ENCODE results near the gene RIPPLY1. TPM values are rescaled to one million over a fixed set of nuclear protein-coding genes. Genes with fewer than 3 reads are reported as not detected.

Gene RIPPLY1
- total RNA-seq, 1 experiment from 2014 or later: 0.27 TPM

DNA sequence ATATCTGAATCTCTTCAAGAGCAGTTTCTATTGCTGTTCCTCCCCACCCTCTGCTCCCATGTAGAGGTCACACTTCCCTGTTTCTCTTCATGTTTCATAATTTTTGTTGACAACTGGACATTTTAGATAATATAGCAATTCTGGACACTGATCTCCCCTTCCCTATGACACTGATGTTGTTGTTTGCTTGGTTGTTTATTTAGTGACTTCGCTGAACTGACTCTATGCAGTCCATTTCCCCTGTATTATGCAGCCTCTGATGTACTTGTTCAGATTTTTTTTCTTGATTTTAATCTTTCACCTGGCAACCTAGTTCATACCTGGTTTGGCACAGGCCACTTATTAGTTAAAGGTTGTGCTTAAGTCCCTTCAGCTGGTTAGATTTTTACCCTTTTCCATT, 46.2 kb upstream of the RIPPLY1 start:
- no peaks in the 10 kb centered on the region for H4K20me1 ChIP-seq (ENCODE audit: insufficient read depth)
- H3K4me1 ChIP-seq (ENCODE audit: control insufficient read depth in 1 of 2, insufficient read depth in 2 of 2, low read length in 2 of 2): no peaks in the 10 kb centered on the region; a peak in 1 of 4 replicates
- TF ChIP-seq TCF7L2 (IDR thresholded peaks at IDR 0.05; ENCODE audit: borderline replicate concordance, extremely low read depth, insufficient read depth, insufficient read length) (no peak), SP1 (IDR thresholded peaks at IDR 0.05; ENCODE audit: low read depth) (no peak), POLR2AphosphoS5 (IDR thresholded peaks at IDR 0.05; ENCODE audit: low read depth, low read length) (no peak), FOSL1 (IDR thresholded peaks at IDR 0.05; ENCODE audit: low read depth) (no peak)
- no peaks in the 10 kb centered on the region for H3K9me3 ChIP-seq (ENCODE audit: control insufficient read depth in 1 of 2, insufficient read depth in 1 of 2, low read depth in 1 of 2, low read length in 2 of 2)
- intact Hi-C loops (cut with micrococcal nuclease): no loop called here
- no peaks in the 10 kb centered on the region for H3K9me2 ChIP-seq (ENCODE audit: insufficient read depth)
- H3K27ac ChIP-seq (ENCODE audit: low read depth, low read length): no peak overlapping the region
- no peak overlapping the region for H3K4me3 ChIP-seq (replicated peaks in 1 of 2; ENCODE audit: low read depth in 1 of 2, low read length in 2 of 2)
- no peak for DNase-seq (ENCODE audit: low read depth, low spot score)
- H3K36me3 ChIP-seq (ENCODE audit: control insufficient read depth in 1 of 2, insufficient read depth in 2 of 2, low read length in 2 of 2): no peaks in the 10 kb centered on the region; a peak in 1 of 4 replicates
- ATAC-seq: no peak
- no peak overlapping the region for H3K9ac ChIP-seq (ENCODE audit: low read length)
- no peak overlapping the region for H3K4me2 ChIP-seq (ENCODE audit: low read length)
- no peak overlapping the region for H2AFZ ChIP-seq (ENCODE audit: low read depth, low read length, poor library complexity, severe bottlenecking)
- H3K27me3 ChIP-seq (ENCODE audit: insufficient read depth, low read length): no peaks in the 10 kb centered on the region
- BruUV-seq (replicated peaks): no TSS peak
- POLR2A ChIA-PET: no interaction called here
- RAD21 ChIA-PET (ENCODE audit: low non-redundant PET in 1 of 2, low total read pairs in 2 of 2, uncharacterized antibody in 2 of 2, unreplicated experiment in 2 of 2): no interaction called here
- H3K79me2 ChIP-seq (ENCODE audit: insufficient read depth, low read length): no peaks in the 10 kb centered on the region
- CTCF ChIA-PET: no interaction called here

DNA sequence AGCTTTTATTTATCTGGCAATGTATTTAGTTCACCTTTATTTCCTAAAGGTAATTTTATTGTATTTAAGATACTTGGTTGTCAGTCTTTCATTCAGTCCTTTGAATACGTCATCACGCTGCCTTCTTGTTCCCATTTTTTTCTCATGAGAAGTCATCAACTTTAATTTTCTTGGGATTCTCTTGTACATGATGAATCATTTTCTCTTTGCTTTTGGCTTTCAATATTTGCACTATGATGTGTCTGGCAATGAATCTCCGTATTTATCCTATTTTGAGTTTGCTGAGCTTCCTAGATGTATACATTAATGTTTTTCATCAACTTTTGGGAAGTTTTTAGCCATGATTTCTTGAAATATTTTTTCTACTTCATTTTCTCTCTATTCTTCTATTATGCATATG, 45.5 kb upstream of the RIPPLY1 start:
- intact Hi-C loops (cut with micrococcal nuclease): no loop called here
- Histone ChIP-seq H4K20me1 (ENCODE audit: insufficient read depth) (no peaks in the 10 kb centered on the region), H3K4me3 (replicated peaks in 1 of 2; ENCODE audit: low read depth in 1 of 2, low read length in 2 of 2) (no peak overlapping the region), H3K4me2 (ENCODE audit: low read length) (no peak overlapping the region), H3K27ac (ENCODE audit: low read depth, low read length) (no peak overlapping the region), H2AFZ (ENCODE audit: low read depth, low read length, poor library complexity, severe bottlenecking) (no peak overlapping the region), H3K4me1 (ENCODE audit: control insufficient read depth in 1 of 2, insufficient read depth in 2 of 2, low read length in 2 of 2) (no peaks in the 10 kb centered on the region; a peak in 1 of 4 replicates), H3K27me3 (ENCODE audit: insufficient read depth, low read length) (no peaks in the 10 kb centered on the region), H3K9me2 (ENCODE audit: insufficient read depth) (no peaks in the 10 kb centered on the region), H3K36me3 (ENCODE audit: control insufficient read depth in 1 of 2, insufficient read depth in 2 of 2, low read length in 2 of 2) (no peaks in the 10 kb centered on the region; a peak in 2 of 4 replicates), H3K9me3 (ENCODE audit: control insufficient read depth in 1 of 2, insufficient read depth in 1 of 2, low read depth in 1 of 2, low read length in 2 of 2) (no peaks in the 10 kb centered on the region), H3K9ac (ENCODE audit: low read length) (no peak overlapping the region), H3K79me2 (ENCODE audit: insufficient read depth, low read length) (no peaks in the 10 kb centered on the region)
- CTCF ChIA-PET: no interaction called here
- RAD21 ChIA-PET (ENCODE audit: low non-redundant PET in 1 of 2, low total read pairs in 2 of 2, uncharacterized antibody in 2 of 2, unreplicated experiment in 2 of 2): no interaction called here
- no TSS peak for BruUV-seq (replicated peaks)
- POLR2A ChIA-PET: no interaction called here
- DNase-seq (ENCODE audit: low read depth, low spot score): no peak
- no peak for ATAC-seq
- TF ChIP-seq CEBPB (IDR thresholded peaks at IDR 0.05; ENCODE audit: low read depth) (no peak), CTCF (IDR thresholded peaks at IDR 0.05 in 2 of 3, conservative IDR thresholded peaks at IDR 0.05 in 1 of 3; ENCODE audit: borderline replicate concordance in 1 of 3, insufficient read depth in 1 of 3, low read depth in 2 of 3, low read length in 2 of 3) (no peak), REST (IDR thresholded peaks at IDR 0.05; ENCODE audit: low read depth) (no peak), EZH2 (IDR thresholded peaks at IDR 0.05) (no peak), EZH2phosphoT487 (IDR thresholded peaks at IDR 0.05; ENCODE audit: borderline replicate concordance) (no peak), FOSL1 (IDR thresholded peaks at IDR 0.05; ENCODE audit: low read depth) (no peak), YY1 (IDR thresholded peaks at IDR 0.05; ENCODE audit: extremely low read depth, insufficient replicate concordance, low read depth, low read length) (no peak), EGR1 (IDR thresholded peaks at IDR 0.05; ENCODE audit: low read depth) (no peak), SP1 (IDR thresholded peaks at IDR 0.05; ENCODE audit: low read depth) (no peak), CBX3 (IDR thresholded peaks at IDR 0.05; ENCODE audit: low read depth) (no peak), ELF1 (IDR thresholded peaks at IDR 0.05; ENCODE audit: borderline replicate concordance, low read depth) (no peak), ZFX (IDR thresholded peaks at IDR 0.05) (no peak), SIN3A (IDR thresholded peaks at IDR 0.05; ENCODE audit: low read depth) (no peak)
- TF ChIP-seq, protein P1, sequence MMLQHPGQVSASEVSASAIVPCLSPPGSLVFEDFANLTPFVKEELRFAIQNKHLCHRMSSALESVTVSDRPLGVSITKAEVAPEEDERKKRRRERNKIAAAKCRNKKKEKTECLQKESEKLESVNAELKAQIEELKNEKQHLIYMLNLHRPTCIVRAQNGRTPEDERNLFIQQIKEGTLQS (IDR thresholded peaks at IDR 0.05): no peak

All from HCT116 (cell line).